Type B pancreatic cell (in vitro differentiated cells): ENCODE data around the gene ITGA1. TPM values are rescaled to one million over a fixed set of nuclear protein-coding genes. Genes with fewer than 3 reads are reported as not detected.
"Not testable (repeated sequence)": the region's sequence is repeated elsewhere in the genome, so short reads cannot be mapped to it uniquely, and the experiment has no call there.

Experiments
- DNase-seq: peaks from one replicate; pipeline ENCODE4 v3.0.0; 2021; ENCODE audit warnings: mixed read lengths; ENCODE audit not compliant: unreplicated experiment; ENCODE audit errors: extremely low spot score
- H3K27ac Mint-ChIP-seq: 2 replicates; pipeline ENCODE4 v1.8.0; 2021; ENCODE audit warnings: mild to moderate bottlenecking, mixed read lengths
- H3K27me3 Mint-ChIP-seq: 2 replicates; pipeline ENCODE4 v1.8.0; 2021; ENCODE audit warnings: mixed read lengths
- H3K36me3 Mint-ChIP-seq: 2 replicates; pipeline ENCODE4 v1.8.0; 2021; ENCODE audit warnings: mixed read lengths
- H3K4me1 Mint-ChIP-seq: one replicate; pipeline ENCODE4 v1.8.0; 2021; ENCODE audit warnings: mixed read lengths; ENCODE audit not compliant: unreplicated experiment
- H3K4me3 Mint-ChIP-seq: 2 replicates; pipeline ENCODE4 v1.8.0; 2021; ENCODE audit warnings: mild to moderate bottlenecking, mixed read lengths
- H3K9me3 Mint-ChIP-seq: 2 replicates; pipeline ENCODE4 v1.8.0; 2021; ENCODE audit warnings: mixed read lengths
- CTCF ChIP-seq: fragments of 200-600 bp; sonication (generic); conservative IDR thresholded peaks from 2 replicates; pipeline ENCODE4 v1.5.0; 2021; ENCODE audit warnings: antibody characterized with exemption, mild to moderate bottlenecking
- total RNA-seq: library from RNA; stranded (reverse); gene quantifications from 2 replicates; pipeline ENCODE4 v1.2.1, GENCODE V29; 2021; ENCODE audit warnings: low replicate concordance

ITGA1 gene
- total RNA-seq, 1 donor from 2014 or later, result 17.0 TPM

GRCh38 chr5:52961274-52961681 is 173.6 kb downstream of the ITGA1 start:
- DNase-seq, result no peak
- no peak overlapping the region for H3K4me3 Mint-ChIP-seq
- no peak overlapping the region for H3K27ac Mint-ChIP-seq
- TF ChIP-seq CTCF, result no peak
- no peaks in the 10 kb centered on the region for H3K4me1 Mint-ChIP-seq
- H3K9me3 Mint-ChIP-seq, result no peaks in the 10 kb centered on the region
- no peaks in the 10 kb centered on the region for H3K36me3 Mint-ChIP-seq
- no peaks in the 10 kb centered on the region for H3K27me3 Mint-ChIP-seq

- H3K9me3 Mint-ChIP-seq, result peaks cover 3% of the 10 kb centered on the region
- H3K27ac Mint-ChIP-seq, result no peak overlapping the region
- DNase-seq, result no peak
These were observed 175.9 kb downstream of the ITGA1 start for GRCh38 chr5:52963636-52964035.

GRCh38 chr5:52964138-52964537 is 176.4 kb downstream of the ITGA1 start:
- Mint-ChIP-seq H3K36me3 (no peaks in the 10 kb centered on the region), H3K9me3 (peaks cover 7% of the 10 kb centered on the region), H3K27ac (no peak overlapping the region), H3K27me3 (peaks cover 2% of the 10 kb centered on the region), H3K4me3 (no peak overlapping the region), H3K4me1 (no peaks in the 10 kb centered on the region)
- TF ChIP-seq CTCF, result no peak
- DNase-seq, result no peak

More at GRCh38 chr5:52963636-52964035, 175.9 kb downstream of the ITGA1 start:
- H3K27me3 Mint-ChIP-seq, result peaks cover 2% of the 10 kb centered on the region
- H3K4me3 Mint-ChIP-seq, result no peak overlapping the region
- no peaks in the 10 kb centered on the region for H3K4me1 Mint-ChIP-seq
- no peaks in the 10 kb centered on the region for H3K36me3 Mint-ChIP-seq
- TF ChIP-seq CTCF, result no peak

GRCh38 chr5:52976157-52976556 is 188.4 kb downstream of the ITGA1 start:
- not testable (repeated sequence) for H3K4me1 Mint-ChIP-seq, H3K36me3 Mint-ChIP-seq, H3K27ac Mint-ChIP-seq, DNase-seq, H3K9me3 Mint-ChIP-seq, H3K4me3 Mint-ChIP-seq
- H3K27me3 Mint-ChIP-seq, result peaks cover 23% of the 10 kb centered on the region

- no peak overlapping the region for H3K27ac Mint-ChIP-seq
- peaks cover 22% of the 10 kb centered on the region for H3K27me3 Mint-ChIP-seq
- H3K9me3 Mint-ChIP-seq, result peaks cover 5% of the 10 kb centered on the region
- DNase-seq, result no peak
- H3K36me3 Mint-ChIP-seq, result no peaks in the 10 kb centered on the region
- no peaks in the 10 kb centered on the region for H3K4me1 Mint-ChIP-seq
- no peak for TF ChIP-seq CTCF
- H3K4me3 Mint-ChIP-seq, result no peak overlapping the region
These were observed 189.7 kb downstream of the ITGA1 start for GRCh38 chr5:52977264-52977897.

GRCh38 chr5:52981507-52981906 is 193.8 kb downstream of the ITGA1 start:
- no peak for DNase-seq
- Mint-ChIP-seq H3K27me3 (peaks cover 47% of the 10 kb centered on the region), H3K27ac (no peak overlapping the region), H3K4me3 (no peak overlapping the region), H3K36me3 (no peaks in the 10 kb centered on the region), H3K9me3 (no peaks in the 10 kb centered on the region), H3K4me1 (no peaks in the 10 kb centered on the region)
- no peak for TF ChIP-seq CTCF
